Measurements from ENCODE around the gene MADCAM1. TPM values are rescaled to one million over a fixed set of nuclear protein-coding genes. Genes with fewer than 3 reads are reported as not detected.

Gene MADCAM1
- total RNA-seq, 1 experiment from 2014 or later: not detected

- no peak for DNase-seq (ENCODE audit: low read depth in 1 of 2, low spot score in 2 of 2)
- Histone ChIP-seq H3K9me3 (replicated peaks) (no peaks in the 10 kb centered on the region), H3K4me1 (replicated peaks) (no peaks in the 10 kb centered on the region), H3K27ac (no peak overlapping the region), H3K27me3 (replicated peaks) (no peaks in the 10 kb centered on the region), H3K4me3 (no peak overlapping the region), H3K36me3 (peaks cover 26% of the 10 kb centered on the region)
Measured at GRCh38 chr19:542173-542866, 46.0 kb downstream of the MADCAM1 start.

DNA sequence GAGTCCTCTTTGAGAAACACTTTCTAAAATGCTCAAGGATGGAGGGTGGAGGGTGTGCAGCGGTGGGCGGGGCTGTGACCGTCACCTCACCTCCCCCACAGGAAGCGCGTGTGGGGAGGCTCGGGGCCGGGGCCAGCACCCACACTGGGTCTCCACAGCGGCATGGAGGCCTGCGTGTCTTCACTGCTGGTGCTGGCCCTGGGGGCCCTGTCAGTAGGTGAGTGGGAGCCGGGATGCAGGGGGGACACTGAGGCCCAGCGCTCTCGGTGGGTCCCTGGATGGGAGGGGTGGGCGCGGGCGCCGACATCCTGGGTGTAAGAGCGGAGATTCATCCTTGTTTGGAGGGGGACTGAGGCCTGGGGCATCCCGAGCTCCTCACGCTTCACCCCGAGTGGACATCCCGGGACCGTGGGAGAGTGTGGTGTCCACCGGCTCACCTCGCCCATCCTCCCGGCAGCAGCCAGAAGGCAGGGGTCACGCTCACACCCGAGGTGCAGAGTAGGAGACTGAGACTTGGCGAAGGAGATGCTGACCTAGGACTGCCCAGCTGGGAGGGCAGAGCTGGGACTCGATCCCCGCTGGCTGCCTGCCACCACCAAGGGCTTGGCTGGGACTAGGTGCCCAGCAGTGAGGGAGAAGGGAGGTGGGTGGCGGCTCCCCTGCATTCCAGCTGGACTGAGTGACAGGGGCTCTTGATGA is 47.8 kb downstream of the MADCAM1 start, which contains the start of gene GZMM:
GZMM (plus strand) TSS at position 144 of the 699 bp plus-strand sequence; CDS start at position 163, 19 bp downstream.
- H3K4me3 ChIP-seq: no peak within 1 kb of the TSS
- H3K27me3 ChIP-seq (replicated peaks): no peaks in the 10 kb centered on the region
- H3K36me3 ChIP-seq: peaks cover 19% of the 10 kb centered on the region
- DNase-seq (ENCODE audit: low read depth in 1 of 2, low spot score in 2 of 2): no peak
- no peak within 1 kb of the TSS for H3K27ac ChIP-seq
- H3K4me1 ChIP-seq (replicated peaks): no peaks in the 10 kb centered on the region
- H3K9me3 ChIP-seq (replicated peaks): no peaks in the 10 kb centered on the region

DNA sequence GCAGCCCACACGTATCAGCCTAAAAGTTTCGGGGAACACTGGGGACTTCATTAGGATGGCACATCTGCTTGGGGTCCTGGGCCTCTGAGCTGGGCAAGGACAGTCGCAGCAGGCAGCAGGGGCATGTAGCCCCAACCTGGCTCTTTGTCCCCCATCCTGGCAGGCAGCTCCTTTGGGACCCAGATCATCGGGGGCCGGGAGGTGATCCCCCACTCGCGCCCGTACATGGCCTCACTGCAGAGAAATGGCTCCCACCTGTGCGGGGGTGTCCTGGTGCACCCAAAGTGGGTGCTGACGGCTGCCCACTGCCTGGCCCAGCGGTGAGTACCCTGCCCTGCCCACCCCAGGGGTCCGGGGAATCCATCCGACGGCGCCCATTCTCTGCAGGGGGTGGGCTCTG is 50.8 kb downstream of the MADCAM1 start:
- no peak overlapping the region for H3K4me3 ChIP-seq
- no peak overlapping the region for H3K27ac ChIP-seq
- H3K27me3 ChIP-seq (replicated peaks): no peaks in the 10 kb centered on the region
- no peak for DNase-seq (ENCODE audit: low read depth in 1 of 2, low spot score in 2 of 2)
- peaks cover under 1% of the 10 kb centered on the region; the same call in 1 of the 2 replicates for H3K36me3 ChIP-seq
- H3K9me3 ChIP-seq (replicated peaks): no peaks in the 10 kb centered on the region
- H3K4me1 ChIP-seq (replicated peaks): no peaks in the 10 kb centered on the region

GRCh38 chr19:547836-548720 is 51.8 kb downstream of the MADCAM1 start:
- H3K4me3 ChIP-seq: no peak overlapping the region
- no peak overlapping the region for H3K27ac ChIP-seq
- H3K36me3 ChIP-seq: no peaks in the 10 kb centered on the region
- no peaks in the 10 kb centered on the region for H3K9me3 ChIP-seq (replicated peaks)
- DNase-seq (ENCODE audit: low read depth in 1 of 2, low spot score in 2 of 2): no peak
- H3K27me3 ChIP-seq (replicated peaks): no peaks in the 10 kb centered on the region
- H3K4me1 ChIP-seq (replicated peaks): no peaks in the 10 kb centered on the region

GRCh38 chr19:548886-549830 is 52.9 kb downstream of the MADCAM1 start:
- no peaks in the 10 kb centered on the region for H3K36me3 ChIP-seq
- no peaks in the 10 kb centered on the region for H3K4me1 ChIP-seq (replicated peaks)
- H3K27ac ChIP-seq: no peak overlapping the region
- no peaks in the 10 kb centered on the region for H3K27me3 ChIP-seq (replicated peaks)
- no peak for DNase-seq (ENCODE audit: low read depth in 1 of 2, low spot score in 2 of 2)
- H3K9me3 ChIP-seq (replicated peaks): no peaks in the 10 kb centered on the region
- H3K4me3 ChIP-seq: no peak overlapping the region

GRCh38 chr19:554817-555216 is 58.5 kb downstream of the MADCAM1 start:
- Histone ChIP-seq H3K9me3 (replicated peaks) (no peaks in the 10 kb centered on the region), H3K36me3 (no peaks in the 10 kb centered on the region), H3K27me3 (replicated peaks) (no peaks in the 10 kb centered on the region), H3K27ac (no peak overlapping the region), H3K4me3 (no peak overlapping the region), H3K4me1 (replicated peaks) (no peaks in the 10 kb centered on the region)
- DNase-seq (ENCODE audit: low read depth in 1 of 2, low spot score in 2 of 2): no peak

Other genes with a start within 250 kb of the MADCAM1 start
- 7.3 and 18.5 TPM in 2 replicates for gene PLPP2, start 205.1 kb upstream of the MADCAM1 start, total RNA-seq (2014; rRNA removed; shearing (Covaris generic))
- 19.9 and 26.6 TPM in 2 replicates for gene MIER2, start 151.7 kb upstream of the MADCAM1 start, total RNA-seq (2014; rRNA removed; shearing (Covaris generic))
- gene C2CD4C, start 87.3 kb upstream of the MADCAM1 start, total RNA-seq (2014; rRNA removed; shearing (Covaris generic)): 0.05 TPM in 1 of 2 replicates, not detected in the other
- not detected in 2 replicates for gene SHC2, start 35.5 kb upstream of the MADCAM1 start, total RNA-seq (2014; rRNA removed; shearing (Covaris generic))
- 68.7 and 73.3 TPM in 2 replicates for gene TPGS1, start 11.0 kb downstream of the MADCAM1 start, total RNA-seq (2014; rRNA removed; shearing (Covaris generic))
- gene CDC34, start 35.3 kb downstream of the MADCAM1 start, total RNA-seq (2014; rRNA removed; shearing (Covaris generic)): 62.1 and 97.9 TPM in 2 replicates
- not detected in 2 replicates for gene GZMM, start 47.6 kb downstream of the MADCAM1 start, total RNA-seq (2014; rRNA removed; shearing (Covaris generic))
- gene BSG, start 76.1 kb downstream of the MADCAM1 start, total RNA-seq (2014; rRNA removed; shearing (Covaris generic)): 444 and 577 TPM in 2 replicates
- gene HCN2, start 93.4 kb downstream of the MADCAM1 start, total RNA-seq (2014; rRNA removed; shearing (Covaris generic)): 2.2 and 4.3 TPM in 2 replicates
- gene POLRMT, start 137.1 kb downstream of the MADCAM1 start, total RNA-seq (2014; rRNA removed; shearing (Covaris generic)): 44.2 and 44.7 TPM in 2 replicates
- 0.13 TPM in 1 of 2 replicates, not detected in the other for gene FGF22, start 143.4 kb downstream of the MADCAM1 start, total RNA-seq (2014; rRNA removed; shearing (Covaris generic))
- 55.9 and 79.3 TPM in 2 replicates for gene RNF126, start 166.7 kb downstream of the MADCAM1 start, total RNA-seq (2014; rRNA removed; shearing (Covaris generic))
- 317 and 364 TPM in 2 replicates for gene FSTL3, start 179.9 kb downstream of the MADCAM1 start, total RNA-seq (2014; rRNA removed; shearing (Covaris generic))
- gene PRSS57, start 199.0 kb downstream of the MADCAM1 start, total RNA-seq (2014; rRNA removed; shearing (Covaris generic)): not detected in 2 replicates
- gene PALM, start 212.4 kb downstream of the MADCAM1 start, total RNA-seq (2014; rRNA removed; shearing (Covaris generic)): not detected in 2 replicates

Data from SJSA1 (cell line).